ENCODE results near the gene LRP1B. TPM values are rescaled to one million over a fixed set of nuclear protein-coding genes. Genes with fewer than 3 reads are reported as not detected.

The LRP1B gene
- total and polyA plus RNA-seq, 2 of the 8 experiments (the other 6 are each of a cell fraction or from before 2014, with no cell fraction given): 0.03 TPM; not detected in 1

DNA sequence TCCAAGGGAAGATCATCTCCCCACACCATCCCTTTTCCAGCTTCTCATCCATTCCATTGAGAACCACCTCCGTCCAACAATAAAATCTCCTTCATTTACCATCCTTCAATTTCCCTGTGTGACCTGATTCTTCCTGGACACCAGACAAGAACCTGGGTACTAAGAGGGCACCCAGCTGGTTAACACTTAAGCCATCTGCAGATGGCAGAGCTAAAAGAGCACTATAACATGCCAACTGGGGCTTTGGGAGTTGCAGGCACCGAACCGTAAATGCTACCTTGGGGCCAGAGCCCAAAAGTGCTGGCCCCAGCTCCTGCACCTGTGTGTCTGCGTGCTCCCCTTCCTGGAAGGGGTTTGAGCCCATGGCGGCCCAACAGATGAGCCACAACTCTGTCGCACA, 655.0 kb downstream of the LRP1B start (continued):
- no peak for TF ChIP-seq SAP30 (IDR thresholded peaks at IDR 0.05; ENCODE audit: insufficient read depth, insufficient replicate concordance, low read length)
- TF ChIP-seq TCF12 (IDR thresholded peaks at IDR 0.05; ENCODE audit: low read depth, low read length): no peak
- TF ChIP-seq GABPA (IDR thresholded peaks at IDR 0.05; ENCODE audit: borderline replicate concordance, insufficient read depth, low read length): no peak
- TF ChIP-seq SP2 (IDR thresholded peaks at IDR 0.05; ENCODE audit: low read length): no peak

All from H1 (cell line).